Fibroblast of the aortic adventitia (primary cell): ENCODE results near the gene PODXL2. TPM values are rescaled to one million over a fixed set of nuclear protein-coding genes. Genes with fewer than 3 reads are reported as not detected.
"Not testable (repeated sequence)": the region's sequence is repeated elsewhere in the genome, so short reads cannot be mapped to it uniquely, and the experiment has no call there.

Source experiments
- DNase-seq: peaks from one replicate; pipeline ENCODE4 v3.0.0-alpha.2; 2010; ENCODE audit warnings: low read depth
- H3K4me3 ChIP-seq: 2 replicates; pipeline ENCODE4 v1.5.1; 2011; ENCODE audit warnings: low read depth, mild to moderate bottlenecking, control low read depth, low read length, moderate library complexity
- total RNA-seq: library from RNA; depleted of rRNA; stranded (reverse); fragments of >200 nt; gene quantifications from 2 replicates; pipeline ENCODE4 v1.2.3, GENCODE V29; 2012; ENCODE audit warnings: low replicate concordance
- TF ChIP-seq, protein P1 (sequence below): IDR thresholded peaks from 2 replicates; pipeline ENCODE4 v1.5.1; 2011; ENCODE audit warnings: mild to moderate bottlenecking, low read length, control low read depth, inconsistent platforms; ENCODE audit not compliant: insufficient read depth

Gene PODXL2
- total RNA-seq, 1 donor: 1.3 TPM

DNA sequence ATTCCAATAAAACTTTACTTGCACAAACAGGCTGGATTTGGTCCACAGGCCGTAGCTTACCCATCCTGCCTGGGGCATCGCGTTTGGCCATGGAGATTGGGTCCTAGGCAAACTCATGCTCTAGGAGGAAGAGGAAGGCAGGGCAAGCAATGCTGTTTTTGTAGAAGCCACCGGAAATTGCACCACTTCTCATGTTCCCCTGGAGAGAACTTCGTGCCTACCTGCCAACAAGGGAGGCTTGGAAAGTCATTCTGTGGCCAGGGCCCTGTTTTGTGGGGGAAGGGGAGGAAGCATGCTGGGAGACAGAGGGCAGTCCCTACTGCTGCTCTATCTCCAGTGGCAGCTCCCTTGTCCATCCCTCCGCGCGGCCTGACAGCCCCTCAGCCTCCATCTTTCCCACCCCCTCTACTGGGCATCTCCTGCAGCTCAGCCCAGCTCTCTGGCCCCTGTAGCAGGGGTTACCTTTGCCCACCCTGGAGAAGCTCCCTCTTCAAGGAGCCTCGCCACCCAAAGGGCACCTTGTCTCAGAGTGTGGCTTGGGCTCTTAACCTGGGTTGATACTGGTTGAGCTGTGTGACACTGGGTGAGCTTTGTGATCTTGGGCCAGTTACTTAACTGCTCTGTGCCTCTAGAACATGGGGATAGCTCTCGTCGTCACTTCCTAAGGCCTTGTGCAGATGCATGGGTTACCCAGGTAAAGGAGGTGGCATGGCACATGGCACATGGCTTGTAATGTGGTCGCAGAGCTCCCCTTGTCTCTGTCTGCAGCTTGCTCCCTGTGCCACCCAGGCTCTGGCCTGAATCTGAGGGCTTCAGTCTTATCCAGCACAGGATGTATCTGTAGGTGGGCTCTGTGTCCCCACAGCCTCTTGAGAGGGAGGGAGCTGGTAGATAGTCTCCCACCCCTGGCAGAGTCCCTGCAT lies 49.9 kb downstream of the PODXL2 start:
- no peak overlapping the region for H3K4me3 ChIP-seq
- TF ChIP-seq, protein P1, sequence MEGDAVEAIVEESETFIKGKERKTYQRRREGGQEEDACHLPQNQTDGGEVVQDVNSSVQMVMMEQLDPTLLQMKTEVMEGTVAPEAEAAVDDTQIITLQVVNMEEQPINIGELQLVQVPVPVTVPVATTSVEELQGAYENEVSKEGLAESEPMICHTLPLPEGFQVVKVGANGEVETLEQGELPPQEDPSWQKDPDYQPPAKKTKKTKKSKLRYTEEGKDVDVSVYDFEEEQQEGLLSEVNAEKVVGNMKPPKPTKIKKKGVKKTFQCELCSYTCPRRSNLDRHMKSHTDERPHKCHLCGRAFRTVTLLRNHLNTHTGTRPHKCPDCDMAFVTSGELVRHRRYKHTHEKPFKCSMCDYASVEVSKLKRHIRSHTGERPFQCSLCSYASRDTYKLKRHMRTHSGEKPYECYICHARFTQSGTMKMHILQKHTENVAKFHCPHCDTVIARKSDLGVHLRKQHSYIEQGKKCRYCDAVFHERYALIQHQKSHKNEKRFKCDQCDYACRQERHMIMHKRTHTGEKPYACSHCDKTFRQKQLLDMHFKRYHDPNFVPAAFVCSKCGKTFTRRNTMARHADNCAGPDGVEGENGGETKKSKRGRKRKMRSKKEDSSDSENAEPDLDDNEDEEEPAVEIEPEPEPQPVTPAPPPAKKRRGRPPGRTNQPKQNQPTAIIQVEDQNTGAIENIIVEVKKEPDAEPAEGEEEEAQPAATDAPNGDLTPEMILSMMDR: no peak
- no peak for DNase-seq

DNA sequence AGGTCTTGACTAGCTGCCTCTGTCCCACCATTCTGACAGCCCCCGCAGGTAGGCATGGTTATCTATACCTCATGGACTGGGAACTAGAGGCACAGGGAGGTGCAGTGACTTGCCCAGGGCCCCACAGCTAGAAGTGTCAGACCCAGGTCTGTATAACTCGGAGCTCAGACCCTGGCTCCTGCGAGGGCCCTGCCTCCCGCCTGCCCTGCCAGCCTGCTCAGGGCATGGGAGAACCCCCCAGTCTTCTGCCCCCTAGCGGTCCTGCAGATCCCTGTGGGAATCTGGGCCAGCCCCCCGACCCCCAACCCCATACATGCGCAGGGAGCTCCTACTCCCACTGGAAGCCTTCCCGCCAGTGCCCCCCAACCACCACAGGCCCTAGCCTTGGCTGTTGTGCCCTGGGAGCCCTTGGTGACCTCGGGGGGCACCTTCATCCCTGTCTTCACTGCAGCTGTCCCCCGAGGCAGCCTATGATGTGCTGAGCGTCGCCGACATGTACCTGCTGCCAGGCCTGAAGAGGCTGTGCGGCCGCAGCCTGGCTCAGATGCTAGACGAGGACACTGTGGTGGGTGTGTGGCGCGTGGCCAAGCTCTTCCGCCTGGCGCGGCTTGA lies 50.7 kb downstream of the PODXL2 start:
- no peak overlapping the region for H3K4me3 ChIP-seq
- TF ChIP-seq, protein P1: peak; percentile 9
- no peak for DNase-seq

DNA sequence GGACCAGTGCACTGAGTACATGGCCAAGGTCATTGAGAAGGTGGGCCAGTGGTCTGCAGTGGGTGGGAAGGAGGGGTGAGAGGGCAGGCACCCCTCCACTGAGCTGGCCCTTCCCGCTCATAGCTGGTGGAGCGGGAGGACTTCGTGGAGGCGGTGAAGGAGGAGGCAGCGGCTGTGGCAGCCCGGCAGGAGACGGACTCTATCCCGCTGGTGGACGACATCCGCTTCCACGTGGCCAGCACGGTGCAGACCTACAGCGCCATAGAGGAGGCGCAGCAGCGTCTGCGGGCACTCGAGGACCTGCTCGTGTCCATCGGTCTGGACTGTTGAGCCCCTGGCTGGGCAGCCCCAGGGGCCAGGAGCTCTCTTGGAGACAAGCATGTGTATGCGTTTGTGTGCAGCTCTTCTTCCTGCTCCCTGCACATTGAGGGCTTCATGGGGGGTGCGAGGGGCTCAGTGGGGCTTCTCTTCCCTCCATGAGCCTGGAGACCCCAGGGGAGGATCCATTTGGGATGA lies 51.2 kb downstream of the PODXL2 start:
- TF ChIP-seq, protein P1: no peak
- DNase-seq: no peak

DNA sequence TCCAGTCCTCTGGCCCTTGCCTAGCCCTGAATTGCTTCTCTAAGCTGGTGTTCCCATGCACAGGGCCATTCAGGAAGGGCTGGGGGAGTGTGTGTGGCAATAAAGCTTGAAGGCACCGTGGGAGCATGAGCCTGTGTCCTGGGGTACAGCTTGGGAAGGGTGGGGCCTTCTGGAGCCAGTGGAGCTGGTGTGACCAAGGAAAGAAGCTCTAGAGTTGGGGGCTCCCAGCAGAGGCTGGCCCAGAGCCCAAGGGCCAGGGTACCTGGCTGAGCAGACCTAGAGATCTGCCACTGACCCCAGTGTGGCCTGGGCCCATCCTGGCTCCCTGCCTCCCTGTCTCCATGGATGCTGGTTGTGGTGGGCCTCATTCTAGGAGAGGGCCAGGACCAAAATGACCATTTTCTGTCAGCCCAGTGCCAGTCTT lies 51.8 kb downstream of the PODXL2 start:
- DNase-seq: no peak
- TF ChIP-seq, protein P1: no peak
- no peak overlapping the region for H3K4me3 ChIP-seq

More for the DNA sequence above, 51.2 kb downstream of the PODXL2 start:
- no peak overlapping the region for H3K4me3 ChIP-seq

DNA sequence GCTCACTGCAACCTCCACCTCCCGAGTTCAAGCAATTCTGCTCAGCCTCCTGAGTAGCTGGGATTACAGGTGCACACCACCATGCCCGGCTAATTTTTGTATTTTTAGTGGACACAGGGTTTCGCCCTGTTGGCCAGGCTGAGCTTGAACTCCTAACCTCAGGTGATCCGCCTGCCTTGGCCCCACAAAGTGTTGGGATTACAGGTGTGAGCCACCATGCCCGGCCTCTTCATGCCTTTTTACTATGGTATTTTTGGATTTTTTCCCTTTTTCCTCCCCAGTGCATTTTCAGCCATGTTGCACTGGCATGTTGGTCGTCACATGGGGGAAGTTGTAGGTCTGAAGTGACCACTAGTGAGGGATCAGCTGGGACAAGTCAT lies 53.2 kb downstream of the PODXL2 start:
- not testable (repeated sequence) for DNase-seq, H3K4me3 ChIP-seq

DNA sequence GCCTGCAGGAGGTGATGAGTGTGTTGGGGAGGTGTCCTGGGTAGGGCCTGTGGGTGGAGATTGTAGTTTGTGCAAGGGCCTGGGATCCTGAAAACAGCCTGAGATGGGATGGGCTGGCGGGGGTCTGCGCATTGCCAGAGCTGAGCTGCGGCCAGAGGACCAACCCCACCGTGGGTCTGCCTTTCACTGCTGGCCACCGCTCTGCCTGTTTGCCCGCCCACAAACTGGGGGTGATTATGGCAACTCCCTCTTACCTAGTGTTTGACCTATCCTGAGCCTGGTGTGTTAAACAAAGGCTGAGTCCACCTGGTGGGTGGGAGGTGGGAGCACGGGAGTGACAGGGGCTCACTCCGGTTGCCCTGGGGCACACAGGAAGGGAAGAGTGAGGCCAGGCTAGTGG lies 53.6 kb downstream of the PODXL2 start:
- TF ChIP-seq, protein P1: no peak
- no peak overlapping the region for H3K4me3 ChIP-seq
- DNase-seq: no peak
